ENCODE data around the gene RHEB. TPM values are rescaled to one million over a fixed set of nuclear protein-coding genes. Genes with fewer than 3 reads are reported as not detected.
A peak's percentile ranks its signal among the peaks of the same experiment; 100 is the strongest.

RHEB gene
- total and polyA plus RNA-seq, 7 donors, result 98.0 to 248 (median 167) TPM

DNA sequence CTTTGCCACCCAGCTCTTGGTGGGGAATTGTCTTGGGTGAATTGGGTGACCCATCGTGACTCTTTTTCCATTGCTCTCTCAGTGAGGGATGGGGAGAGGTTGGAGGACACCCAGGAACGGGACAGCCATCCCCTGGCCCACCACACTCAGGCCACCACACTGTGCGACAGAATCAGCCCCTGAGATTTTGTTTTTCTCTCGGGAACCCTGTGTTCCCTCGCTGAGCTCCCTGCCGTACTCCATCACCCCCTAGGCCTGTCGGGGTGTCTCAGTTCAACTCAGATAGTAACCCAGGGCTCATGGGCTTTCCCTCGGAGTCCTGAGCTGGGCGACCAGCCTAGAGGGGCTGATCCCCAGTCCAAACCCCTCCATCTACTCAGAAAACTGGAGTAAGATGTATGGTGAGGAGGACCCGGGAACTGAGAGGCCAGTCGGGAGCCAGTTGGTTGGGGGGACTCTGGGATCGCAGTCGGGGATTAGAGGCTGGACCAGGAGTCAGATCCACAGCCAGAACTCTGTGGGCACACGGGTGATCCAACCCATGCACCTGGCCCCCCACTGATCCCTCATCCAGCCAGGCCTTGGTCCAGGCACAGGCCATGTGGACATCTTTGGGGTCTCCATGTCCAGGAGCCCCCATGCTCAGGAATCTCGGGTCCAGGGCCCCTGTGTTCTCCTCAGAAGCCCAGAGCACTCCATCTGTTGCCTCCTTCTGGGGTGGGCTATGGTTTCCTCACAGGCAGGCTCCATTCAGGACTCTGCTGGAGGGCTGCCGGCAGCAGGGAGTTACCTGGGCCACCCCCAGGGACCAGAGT lies 89.1 kb downstream of the RHEB start:
- Histone ChIP-seq H3K4me1 (no peaks in the 10 kb centered on the region), H3K27me3 (ENCODE audit: insufficient read depth in 3 of 3, low read length in 2 of 3) (peaks cover 0 to 10% (median 5%) of the 10 kb centered on the region in 3 donors), H3K4me3 (no peak overlapping the region), H3K36me3 (ENCODE audit: insufficient read depth in 1 of 2, low read depth in 1 of 2) (no peaks in the 10 kb centered on the region), H3K27ac (no peak overlapping the region), H3K9me3 (no peaks in the 10 kb centered on the region)
- DNase-seq (no peak), ATAC-seq (no peak)
- TF ChIP-seq, protein P1, sequence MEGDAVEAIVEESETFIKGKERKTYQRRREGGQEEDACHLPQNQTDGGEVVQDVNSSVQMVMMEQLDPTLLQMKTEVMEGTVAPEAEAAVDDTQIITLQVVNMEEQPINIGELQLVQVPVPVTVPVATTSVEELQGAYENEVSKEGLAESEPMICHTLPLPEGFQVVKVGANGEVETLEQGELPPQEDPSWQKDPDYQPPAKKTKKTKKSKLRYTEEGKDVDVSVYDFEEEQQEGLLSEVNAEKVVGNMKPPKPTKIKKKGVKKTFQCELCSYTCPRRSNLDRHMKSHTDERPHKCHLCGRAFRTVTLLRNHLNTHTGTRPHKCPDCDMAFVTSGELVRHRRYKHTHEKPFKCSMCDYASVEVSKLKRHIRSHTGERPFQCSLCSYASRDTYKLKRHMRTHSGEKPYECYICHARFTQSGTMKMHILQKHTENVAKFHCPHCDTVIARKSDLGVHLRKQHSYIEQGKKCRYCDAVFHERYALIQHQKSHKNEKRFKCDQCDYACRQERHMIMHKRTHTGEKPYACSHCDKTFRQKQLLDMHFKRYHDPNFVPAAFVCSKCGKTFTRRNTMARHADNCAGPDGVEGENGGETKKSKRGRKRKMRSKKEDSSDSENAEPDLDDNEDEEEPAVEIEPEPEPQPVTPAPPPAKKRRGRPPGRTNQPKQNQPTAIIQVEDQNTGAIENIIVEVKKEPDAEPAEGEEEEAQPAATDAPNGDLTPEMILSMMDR (IDR thresholded peaks at IDR 0.05), result no peak
- WGBS, 3 donors, result 86 to 90% (median 88%) methylated on average over 16 of the region's 16 CpGs
- intact Hi-C loops (cut with DNase I), result loop anchor here in 1 of 2 donors (5.0 kb wide), 1 partner anchor 53 kb away; no protein-coding TSS in a partner anchor

DNA sequence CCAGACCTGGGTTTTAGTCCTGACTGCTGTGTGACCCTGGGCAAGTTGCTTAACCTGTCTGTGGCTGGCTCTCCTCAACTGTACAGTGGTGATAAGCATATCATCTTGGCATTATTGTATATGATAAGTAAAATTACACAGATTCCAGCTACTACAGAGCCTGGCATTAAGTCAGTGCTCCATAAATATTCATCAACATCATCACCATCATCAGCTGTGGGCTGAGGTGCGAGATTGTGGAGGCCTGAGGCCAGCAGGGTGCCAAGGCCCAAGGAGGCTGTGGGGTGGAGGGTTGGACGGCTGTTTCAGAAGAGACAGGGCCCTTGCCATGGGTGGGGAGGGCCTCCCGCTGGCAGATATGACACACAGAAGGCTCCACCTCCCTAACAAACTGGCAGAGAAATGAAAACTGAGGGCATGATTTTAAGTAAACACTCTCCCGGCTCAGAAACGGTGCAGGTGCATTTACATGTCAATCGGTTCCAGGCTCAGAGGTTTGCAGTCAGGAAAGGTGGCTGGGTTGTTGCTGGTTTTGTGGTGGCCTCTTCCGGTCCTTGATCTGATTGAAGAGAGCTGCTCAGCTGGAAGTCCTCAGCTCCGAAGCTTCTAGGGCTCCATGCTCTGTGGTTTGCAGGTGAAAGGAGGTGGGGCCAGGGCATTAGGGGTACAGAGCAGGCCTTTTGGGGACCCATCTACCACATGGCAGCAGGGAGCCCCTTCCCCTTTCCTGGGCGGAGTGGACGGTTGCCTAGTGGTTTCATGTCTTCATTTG lies 89.9 kb downstream of the RHEB start:
- no peaks in the 10 kb centered on the region for H3K4me1 ChIP-seq
- no peak overlapping the region for H3K4me3 ChIP-seq
- peaks cover 0 to 10% (median 5%) of the 10 kb centered on the region in 3 donors for H3K27me3 ChIP-seq (ENCODE audit: insufficient read depth in 3 of 3, low read length in 2 of 3)
- ATAC-seq, result no peak
- DNase-seq, result no peak
- TF ChIP-seq, protein P1 (IDR thresholded peaks at IDR 0.05), result no peak
- no peaks in the 10 kb centered on the region for H3K9me3 ChIP-seq
- WGBS, 3 donors, result 62 to 74% (median 72%) methylated on average over 10 of the region's 10 CpGs
- intact Hi-C loops (cut with DNase I), result loop anchor here in 1 of 2 donors (5.0 kb wide), 1 partner anchor 52 kb away; no protein-coding TSS in a partner anchor
- peak overlapping the region; percentile 10 for H3K27ac ChIP-seq
- no peaks in the 10 kb centered on the region for H3K36me3 ChIP-seq (ENCODE audit: insufficient read depth in 1 of 2, low read depth in 1 of 2)

DNA sequence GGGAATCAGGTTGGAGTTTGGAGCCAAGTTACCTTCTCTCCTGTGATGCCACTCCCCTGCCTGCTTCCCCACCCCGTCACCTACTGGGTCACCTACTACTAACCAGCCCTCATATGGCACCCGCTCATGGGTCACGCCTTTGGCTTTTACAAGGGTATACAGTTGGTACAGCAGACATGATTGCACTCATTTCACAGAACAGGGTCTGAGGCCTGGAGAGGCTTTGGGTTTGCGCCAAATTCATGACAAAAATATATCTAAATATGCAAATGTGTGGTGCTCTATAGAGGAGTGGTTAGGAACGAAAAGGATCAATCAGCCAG lies 90.5 kb downstream of the RHEB start:
- Histone ChIP-seq H3K27ac (peak overlapping the region; percentile 10), H3K27me3 (ENCODE audit: insufficient read depth in 3 of 3, low read length in 2 of 3) (peaks cover 0 to 10% (median 5%) of the 10 kb centered on the region in 3 donors), H3K9me3 (no peaks in the 10 kb centered on the region), H3K4me1 (no peaks in the 10 kb centered on the region), H3K4me3 (no peak overlapping the region), H3K36me3 (ENCODE audit: insufficient read depth in 1 of 2, low read depth in 1 of 2) (no peaks in the 10 kb centered on the region)
- TF ChIP-seq, protein P1 (IDR thresholded peaks at IDR 0.05), result no peak
- WGBS, 3 donors, result 92 to 97% (median 93%) methylated on average over 5 of the region's 5 CpGs
- intact Hi-C loops (cut with DNase I), result no loop called here
- no peak for DNase-seq
- no peak for ATAC-seq

DNA sequence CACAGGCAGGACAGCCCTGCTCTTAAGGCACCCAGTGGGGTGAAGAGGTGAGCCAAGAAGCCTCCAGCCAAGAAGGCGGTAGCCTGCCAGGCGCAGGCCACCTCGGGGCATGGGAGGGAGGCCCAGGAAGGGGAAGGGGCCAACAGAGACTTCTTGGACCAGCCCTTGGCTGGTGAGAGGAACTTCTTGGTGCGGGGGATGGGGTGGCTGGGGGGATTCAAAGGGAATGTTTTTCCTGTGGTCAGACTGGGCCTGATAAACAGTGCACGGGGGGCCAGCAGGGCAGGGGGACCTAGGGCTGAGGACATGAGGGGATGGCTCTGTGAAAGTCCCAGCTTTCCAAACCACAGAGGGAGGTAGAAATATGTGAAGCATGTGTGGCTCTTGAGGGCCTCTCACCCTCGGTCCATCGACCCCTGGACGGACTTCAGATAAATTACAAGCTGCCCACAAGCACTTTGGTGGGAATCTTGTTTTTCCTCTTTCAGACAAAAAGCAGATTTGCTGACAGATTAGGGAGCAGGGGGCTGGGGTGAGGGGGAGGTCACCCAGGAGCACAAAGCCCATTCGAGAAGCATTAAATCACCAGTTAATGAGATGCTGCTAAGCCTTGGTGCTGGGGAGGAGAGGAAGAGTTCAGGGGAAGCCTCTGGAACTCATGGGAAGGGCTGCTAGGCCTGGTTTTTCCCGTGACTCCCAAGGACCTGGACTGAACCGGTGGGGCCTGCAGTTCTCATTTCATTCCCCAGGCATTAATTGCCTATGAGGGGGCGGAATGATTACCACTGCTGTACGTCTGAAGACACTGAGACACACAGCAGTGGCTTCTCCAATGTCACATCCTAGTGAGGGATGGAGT lies 91.1 kb downstream of the RHEB start:
- 55 to 61% (median 59%) methylated on average over 13 of the region's 13 CpGs for WGBS, 3 donors
- intact Hi-C loops (cut with DNase I), result no loop called here
- H3K27me3 ChIP-seq (ENCODE audit: insufficient read depth in 3 of 3, low read length in 2 of 3), result peaks cover 0 to 10% (median 5%) of the 10 kb centered on the region in 3 donors
- no peaks in the 10 kb centered on the region for H3K9me3 ChIP-seq
- no peak overlapping the region for H3K4me3 ChIP-seq
- no peaks in the 10 kb centered on the region for H3K36me3 ChIP-seq (ENCODE audit: insufficient read depth in 1 of 2, low read depth in 1 of 2)
- peak overlapping the region; percentile 10 for H3K27ac ChIP-seq
- DNase-seq (no peak), ATAC-seq (peak in 1 of 4 donors; percentile 9)
- no peaks in the 10 kb centered on the region for H3K4me1 ChIP-seq
- TF ChIP-seq, protein P1 (IDR thresholded peaks at IDR 0.05), result no peak
